IPS DF 19.7 (cell line): ENCODE data around the gene GRK6.

Experiments used
- DNase-seq: peaks from one replicate; pipeline ENCODE4 v3.0.0-alpha.2; 2013; ENCODE audit warnings: low read depth, low spot score

Gene GRK6

DNA sequence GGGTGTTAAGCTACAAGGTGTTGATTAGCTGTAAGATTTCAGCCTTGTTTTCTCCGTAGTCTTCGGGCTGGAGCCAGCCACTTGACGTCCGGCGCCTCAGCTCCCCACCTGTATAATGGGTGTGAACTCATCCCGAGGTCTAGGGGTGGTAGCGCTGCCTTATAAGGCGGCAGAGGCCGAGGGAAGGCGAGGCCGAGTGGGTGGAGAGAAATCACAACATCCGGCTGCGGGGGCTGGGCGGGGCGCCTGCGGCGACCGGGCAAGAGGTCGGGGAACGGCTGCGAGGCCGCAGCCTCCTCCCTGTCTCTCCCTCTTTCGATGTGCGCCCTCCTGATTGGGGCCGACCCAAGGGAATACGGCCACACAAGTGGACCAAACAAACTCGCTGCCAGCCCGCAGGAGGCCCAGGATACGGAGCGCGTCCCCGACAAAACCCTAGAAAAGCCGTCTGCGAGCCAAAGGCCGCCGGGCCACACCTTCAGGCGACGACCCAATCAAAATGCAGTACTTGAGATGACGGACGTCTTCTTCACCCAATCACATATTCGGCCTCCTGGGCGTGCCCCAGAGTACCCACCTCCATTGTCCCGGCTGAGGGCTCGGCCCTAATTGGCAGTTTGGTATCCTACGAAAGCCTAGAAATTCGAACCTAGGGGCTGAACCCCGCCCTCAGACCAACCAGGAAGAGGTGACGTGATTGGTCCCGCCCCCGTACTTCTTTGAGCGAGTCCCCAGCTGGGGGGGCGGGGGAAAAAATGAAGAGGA, 493 bp upstream of the GRK6 start:
- DNase-seq = peak; percentile 99

DNA sequence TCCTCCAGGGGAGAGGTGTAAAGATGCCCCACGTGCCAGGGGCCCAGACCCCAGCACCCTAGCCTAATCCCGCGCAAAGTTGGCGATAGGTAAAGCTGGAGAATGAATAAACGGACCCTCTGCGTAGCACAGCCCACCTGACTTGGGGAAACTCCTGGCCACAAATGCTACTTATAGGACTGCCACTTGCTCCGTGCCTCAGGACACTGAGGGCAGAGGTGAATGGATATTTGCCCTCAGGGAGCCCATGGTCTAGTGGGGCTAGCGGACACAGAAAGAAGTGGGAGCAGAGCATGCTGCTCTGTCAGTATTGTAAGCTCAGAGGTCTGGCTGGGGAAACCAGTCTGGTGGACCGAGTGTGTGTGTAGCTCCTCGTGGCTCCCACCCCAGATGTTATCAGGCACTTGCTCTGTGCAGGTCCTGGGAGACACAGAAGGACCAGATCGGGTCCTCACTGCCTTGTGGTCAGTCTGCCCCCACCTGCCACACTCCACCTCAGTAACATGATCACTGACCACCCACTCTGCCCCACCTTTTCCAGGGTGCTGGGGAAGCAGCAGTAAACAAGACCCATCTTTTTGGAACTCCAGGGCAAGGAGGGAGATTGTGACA, 841 bp downstream of the GRK6 start:
- DNase-seq = no peak

DNA sequence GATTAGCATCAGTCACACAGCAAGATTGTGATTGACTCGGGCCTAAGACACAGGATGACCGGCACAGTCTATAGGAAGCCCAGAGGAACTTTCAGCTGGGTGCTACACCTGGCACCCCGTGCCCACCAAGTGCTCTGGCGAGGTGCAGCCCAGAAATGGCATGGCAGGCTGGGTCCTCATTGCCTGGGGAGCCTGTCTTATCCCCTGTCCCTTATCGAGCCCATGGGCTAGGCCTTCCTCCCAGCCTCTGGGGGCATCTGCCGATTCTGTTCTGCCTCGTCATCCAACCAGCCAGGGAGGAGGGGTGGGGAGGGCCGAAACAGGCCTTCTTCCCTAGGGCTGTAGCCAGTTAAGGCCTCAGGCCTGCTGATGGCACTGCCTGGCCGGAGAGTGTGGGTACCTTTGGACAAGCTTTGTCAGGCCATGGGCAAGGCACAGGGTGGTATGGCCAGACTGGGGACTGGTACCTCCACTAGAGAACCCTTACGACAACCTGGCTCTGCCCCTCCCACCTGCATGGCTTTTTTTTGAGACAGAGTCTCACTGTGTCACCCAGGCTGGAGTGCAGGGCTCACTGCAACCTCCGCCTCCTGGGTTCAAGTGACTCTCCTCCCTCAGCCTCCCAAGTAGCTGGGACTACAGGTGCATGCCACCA, 1.6 kb downstream of the GRK6 start:
- DNase-seq = no peak

DNA sequence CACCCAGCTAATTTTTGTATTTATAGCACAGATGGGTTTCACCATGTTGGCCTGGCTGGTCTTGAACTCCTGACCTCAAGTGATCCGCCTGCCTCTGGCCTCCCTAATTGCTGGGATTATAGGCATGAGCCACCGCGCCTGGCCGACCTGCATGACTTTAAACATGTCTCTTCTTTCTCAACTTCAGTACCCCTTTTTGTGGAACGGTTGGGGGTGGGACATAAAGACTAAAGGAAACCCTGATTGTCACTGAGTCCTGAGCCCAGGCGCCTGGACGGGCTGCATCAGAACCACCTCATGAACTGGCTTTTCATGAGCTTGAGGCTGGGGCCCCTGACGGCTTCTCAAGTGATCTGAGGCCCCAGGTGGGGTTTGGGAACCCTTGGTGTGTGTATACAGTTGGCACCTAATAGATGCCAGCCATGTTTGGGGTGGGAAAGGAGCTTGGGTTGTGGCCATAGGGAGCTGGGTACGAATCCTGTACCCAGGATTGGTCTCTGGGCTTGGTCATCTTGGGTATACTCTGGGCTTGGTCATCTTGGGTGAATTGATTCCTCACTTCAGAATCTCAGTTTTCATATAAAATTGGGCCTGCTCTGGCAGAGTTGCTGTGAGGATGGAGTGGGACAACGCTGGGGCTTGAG, 2.2 kb downstream of the GRK6 start:
- DNase-seq = no peak

DNA sequence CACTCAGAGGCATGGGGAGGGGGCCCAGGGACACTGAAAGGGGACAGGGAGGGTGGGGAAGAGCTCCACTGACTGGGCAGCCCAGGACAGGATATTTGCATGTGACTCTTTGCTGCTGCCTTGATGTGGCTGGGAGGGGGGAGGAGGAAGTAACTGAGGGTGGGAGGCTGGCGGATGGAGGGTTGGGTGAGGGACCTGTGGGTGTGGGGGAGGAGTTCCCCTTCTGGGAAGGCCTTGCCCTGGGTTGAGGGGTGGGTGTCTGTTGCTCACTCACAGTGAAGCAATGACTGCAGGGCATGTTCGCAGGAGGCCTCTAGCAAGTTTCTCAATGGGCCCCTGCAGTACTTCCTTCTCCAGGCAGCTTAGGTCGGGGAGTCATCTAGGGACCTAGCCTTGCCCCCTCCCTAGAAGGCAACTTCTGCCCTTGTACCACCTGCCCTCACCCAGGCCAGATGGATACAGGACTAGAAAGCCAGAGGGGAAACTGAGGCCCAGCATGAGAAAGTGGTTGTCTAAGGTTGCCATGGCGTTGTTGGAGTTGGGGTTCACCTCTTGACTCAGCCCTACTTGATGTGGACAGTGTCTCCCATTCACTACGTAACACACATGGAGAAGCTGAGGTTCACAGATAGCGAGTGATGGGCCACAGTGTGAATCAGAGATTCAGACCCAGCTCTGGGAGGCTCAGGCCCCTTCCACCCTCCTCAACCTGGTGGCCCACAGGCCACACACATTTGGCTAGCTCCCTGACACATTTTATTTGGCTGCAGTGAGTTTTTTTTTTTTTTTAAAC, 3.0 kb downstream of the GRK6 start:
- DNase-seq = no peak

DNA sequence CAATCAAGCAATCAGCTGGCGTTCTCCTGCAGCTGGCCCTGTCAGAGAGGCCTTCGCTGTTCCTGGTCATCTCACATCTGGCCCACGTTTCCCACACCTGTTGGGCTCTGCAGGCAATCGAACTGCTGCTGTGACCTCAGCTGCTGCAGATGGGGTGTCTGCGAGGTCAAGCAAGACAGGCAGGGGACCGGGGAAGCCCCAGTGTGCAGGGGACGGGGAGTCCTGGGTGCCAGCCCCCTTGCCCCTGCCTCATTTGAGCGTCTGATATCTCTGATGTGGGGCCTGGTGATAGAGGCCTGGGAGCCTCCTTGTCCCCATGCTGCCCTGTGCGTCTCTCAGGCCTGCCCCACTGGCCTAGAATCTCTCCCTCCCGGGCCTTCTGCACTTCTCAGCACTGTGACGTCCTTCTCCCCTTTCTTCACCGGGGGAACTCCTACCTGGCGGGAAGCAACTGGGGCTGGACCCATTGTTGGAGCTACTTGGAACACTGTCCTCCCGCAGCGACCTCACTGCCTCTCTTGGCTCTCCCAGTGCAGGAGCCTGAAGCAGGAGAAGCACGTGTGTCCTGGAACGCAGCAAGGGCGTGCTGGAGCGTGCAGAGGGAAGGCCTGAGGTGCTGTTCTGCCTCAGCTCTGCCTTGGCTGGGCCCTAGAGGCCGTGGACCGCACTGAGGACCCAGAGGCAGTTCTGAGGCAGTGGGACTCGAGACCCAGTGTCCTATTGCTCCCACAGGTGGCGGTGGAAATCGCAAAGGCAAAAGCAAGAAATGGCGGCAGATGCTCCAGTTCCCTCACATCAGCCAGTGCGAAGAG, 3.9 kb downstream of the GRK6 start:
- no peak for DNase-seq

DNA sequence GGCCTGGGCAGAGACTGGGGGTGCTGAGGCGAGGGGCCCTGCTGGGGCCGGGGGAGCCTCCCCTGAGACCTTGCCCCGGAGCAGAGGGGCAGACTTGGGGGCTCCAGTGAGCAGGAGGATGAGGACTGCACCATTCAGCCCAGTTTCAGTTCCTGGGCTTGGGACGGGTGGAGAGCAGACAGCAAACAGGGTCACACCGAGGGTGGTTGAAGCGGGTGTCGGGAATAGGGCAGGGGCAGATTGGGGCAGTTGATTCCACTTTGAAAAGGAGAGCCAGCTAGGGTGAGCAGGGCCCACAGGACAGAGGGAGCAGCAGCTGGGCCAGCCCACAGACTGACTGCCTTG, 4.5 kb downstream of the GRK6 start:
- no peak for DNase-seq

DNA sequence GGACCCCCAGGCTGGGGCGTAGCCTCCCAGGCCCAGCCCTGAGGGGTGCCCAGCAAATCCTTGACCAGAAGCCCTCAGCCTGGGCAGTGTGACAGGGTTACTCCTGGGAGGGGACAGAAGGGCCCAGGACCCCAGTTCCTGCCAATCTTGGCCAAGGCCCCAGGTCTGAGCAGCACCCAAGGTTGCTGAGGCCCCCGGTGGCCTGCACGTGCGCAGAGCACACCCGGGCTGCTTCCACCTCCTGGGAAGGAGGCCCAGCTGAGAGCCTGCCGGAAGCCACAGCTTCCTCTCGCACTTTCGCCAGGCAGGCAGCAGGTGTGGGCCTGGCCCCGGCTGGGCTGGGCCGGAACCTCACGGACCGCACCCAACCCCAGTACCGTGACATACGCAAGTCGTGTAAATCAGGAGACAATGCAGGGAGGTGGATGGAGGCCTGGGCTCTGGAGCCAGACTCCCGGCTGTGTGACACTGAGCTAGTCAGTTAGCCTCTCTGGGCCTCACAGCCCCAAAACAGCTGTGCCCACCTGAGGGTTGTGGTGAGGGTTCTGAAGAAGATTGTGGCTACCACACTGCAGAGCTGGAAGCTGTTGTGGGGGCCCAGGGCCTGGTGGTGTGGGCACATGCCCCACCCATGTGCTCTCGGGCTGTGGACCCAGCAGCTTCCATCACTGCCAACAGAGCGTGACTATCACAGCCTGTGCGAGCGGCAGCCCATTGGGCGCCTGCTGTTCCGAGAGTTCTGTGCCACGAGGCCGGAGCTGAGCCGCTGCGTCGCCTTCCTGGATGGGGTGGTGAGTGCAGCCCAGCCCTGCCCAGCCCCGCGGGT, 5.1 kb downstream of the GRK6 start:
- no peak for DNase-seq

DNA sequence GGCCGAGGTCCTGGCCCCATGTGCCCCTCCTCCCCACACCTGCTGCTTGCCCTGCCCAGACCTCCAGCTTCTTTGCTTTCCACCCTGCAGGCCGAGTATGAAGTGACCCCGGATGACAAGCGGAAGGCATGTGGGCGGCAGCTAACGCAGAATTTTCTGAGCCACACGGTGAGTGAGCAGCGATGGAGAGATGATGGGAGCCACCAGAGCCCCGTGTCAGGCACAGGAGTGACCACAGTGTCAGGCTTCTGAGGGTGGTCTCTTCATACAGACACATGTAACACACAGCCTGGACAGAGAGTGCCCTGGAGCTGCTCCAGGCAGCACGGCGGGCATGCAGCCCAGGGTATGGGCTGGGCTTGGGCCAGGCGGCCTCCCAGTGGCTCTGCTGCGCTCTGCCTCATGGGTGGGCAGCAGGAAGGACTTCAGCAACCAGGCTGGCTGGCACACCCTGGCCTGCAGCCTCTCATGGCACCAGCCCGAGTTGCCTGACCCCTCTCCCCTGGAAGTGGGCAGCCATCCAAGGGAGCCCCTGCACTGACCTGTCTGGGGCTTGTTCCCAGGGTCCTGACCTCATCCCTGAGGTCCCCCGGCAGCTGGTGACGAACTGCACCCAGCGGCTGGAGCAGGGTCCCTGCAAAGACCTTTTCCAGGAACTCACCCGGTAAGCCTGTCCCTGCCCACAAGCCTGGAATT, 5.8 kb downstream of the GRK6 start:
- DNase-seq = no peak

DNA sequence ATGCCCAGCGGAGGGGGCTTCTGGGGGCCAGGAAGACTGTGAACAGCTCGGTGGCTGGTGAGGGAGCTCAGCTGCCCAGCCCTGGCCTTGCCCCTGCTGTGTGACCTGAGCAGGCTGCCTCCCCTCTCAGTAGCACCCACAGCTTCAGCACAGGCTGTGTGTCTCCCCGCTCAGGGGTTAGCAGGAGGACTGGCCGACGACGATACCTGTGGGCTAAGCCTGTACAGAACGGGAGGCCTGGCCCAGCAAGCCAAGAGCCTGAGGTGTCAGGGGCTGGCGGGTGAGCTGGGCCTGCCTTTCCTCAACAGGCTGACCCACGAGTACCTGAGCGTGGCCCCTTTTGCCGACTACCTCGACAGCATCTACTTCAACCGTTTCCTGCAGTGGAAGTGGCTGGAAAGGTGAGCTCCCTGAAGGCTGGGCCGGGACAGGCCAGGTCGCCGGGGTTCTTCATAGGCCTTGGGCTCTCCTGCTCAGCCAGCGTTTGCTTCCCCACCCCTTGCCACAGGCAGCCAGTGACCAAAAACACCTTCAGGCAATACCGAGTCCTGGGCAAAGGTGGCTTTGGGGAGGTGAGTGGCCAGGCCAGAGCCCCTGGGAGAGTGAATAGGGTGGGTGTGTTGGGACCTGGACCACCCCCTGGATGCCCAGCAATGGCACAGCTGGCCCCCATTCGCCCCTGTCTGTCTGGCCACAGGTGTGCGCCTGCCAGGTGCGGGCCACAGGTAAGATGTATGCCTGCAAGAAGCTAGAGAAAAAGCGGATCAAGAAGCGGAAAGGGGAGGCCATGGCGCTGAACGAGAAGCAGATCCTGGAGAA, 6.6 kb downstream of the GRK6 start:
- no peak for DNase-seq

DNA sequence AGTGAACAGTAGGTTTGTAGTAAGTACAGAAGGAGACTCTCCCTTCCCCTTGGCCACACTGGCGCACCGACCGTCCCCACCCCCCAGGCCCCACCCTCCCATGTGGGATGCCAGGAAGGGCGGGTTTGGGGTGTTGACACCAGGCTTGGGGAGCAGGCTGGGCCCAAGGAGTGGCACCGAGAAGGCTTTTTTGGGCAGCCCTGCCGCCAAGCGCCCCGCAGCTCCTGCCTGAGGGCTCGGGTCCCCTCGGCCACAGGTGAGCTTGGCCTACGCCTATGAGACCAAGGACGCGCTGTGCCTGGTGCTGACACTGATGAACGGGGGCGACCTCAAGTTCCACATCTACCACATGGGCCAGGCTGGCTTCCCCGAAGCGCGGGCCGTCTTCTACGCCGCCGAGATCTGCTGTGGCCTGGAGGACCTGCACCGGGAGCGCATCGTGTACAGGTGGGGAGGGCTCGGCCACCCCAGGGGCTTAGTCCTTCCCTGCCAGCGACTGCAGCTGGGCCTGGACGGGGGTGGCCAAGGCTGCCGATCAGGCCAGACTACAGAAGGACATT, 7.3 kb downstream of the GRK6 start:
- DNase-seq = no peak

DNA sequence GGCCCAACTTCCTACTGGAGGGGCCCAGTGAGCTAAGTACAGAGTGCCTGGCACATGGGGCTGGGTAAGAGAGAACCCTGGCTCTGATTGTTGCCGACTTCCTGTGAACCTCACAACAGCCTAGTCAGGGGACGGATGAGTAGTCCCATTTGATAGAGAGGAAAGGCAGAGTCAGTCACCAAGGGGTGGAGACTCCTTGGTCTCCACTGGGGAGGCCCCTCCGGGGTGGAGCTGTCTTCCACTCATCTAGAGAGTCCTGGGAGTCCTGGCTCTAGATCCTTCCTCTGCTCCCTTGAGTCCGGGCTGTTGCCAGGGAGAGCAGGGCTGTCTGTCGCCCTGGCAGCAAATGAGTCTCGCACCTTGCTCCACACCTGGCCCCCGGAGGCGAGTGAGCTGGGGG, 8.0 kb downstream of the GRK6 start:
- no peak for DNase-seq

DNA sequence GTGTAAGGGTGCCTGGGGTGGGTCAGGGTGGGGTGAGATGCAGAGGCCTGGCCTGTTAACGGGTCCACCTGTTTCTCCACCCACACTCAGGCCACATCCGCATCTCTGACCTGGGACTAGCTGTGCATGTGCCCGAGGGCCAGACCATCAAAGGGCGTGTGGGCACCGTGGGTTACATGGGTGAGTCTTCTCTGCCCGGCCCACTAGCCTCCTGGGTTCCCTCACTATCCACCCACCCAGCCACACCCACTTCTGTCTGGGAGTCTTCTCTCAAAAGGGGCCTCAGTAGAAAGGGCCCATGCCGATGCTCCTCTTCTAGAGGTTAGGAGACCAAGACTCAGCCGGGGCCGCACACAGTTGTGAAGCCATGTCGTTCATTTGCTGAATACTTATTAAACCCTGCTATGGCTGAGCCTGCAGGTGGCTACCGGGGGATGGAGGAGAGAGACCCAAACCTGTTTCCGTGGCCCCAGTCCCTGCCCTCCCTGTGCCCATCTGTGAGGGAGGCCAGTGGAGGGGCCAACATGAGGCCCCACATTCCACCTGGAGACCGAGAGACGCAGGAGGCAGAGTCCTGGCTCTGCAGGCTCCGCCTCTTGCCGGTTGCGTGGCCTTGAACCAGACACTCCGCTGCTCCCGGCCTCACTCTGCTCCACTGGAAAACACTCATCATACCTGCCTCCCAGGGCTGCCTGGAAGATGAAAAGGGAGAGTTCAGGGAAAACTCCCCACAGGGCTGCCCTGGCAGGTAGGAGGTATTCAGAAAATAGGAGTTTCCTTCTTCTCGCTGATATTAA, 8.7 kb downstream of the GRK6 start:
- no peak for DNase-seq

DNA sequence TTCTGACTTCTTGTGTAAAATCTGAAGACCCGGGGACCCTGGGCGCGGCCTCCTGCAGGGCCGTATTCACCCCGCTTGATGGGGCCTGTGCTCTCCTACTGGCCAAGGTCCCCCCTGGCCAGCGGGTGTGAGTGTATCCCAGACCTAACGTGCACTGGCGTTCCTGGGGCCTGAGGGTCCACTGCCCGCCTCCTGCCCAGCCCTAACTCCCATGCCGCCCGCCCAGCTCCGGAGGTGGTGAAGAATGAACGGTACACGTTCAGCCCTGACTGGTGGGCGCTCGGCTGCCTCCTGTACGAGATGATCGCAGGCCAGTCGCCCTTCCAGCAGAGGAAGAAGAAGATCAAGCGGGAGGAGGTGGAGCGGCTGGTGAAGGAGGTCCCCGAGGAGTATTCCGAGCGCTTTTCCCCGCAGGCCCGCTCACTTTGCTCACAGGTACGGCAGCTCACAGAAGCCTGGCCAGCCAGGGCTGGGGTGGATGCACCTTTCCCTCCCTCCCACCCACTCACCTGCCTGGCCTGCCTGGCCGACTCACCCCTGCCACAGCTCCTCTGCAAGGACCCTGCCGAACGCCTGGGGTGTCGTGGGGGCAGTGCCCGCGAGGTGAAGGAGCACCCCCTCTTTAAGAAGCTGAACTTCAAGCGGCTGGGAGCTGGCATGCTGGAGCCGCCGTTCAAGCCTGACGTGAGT, 9.5 kb downstream of the GRK6 start:
- no peak for DNase-seq

DNA sequence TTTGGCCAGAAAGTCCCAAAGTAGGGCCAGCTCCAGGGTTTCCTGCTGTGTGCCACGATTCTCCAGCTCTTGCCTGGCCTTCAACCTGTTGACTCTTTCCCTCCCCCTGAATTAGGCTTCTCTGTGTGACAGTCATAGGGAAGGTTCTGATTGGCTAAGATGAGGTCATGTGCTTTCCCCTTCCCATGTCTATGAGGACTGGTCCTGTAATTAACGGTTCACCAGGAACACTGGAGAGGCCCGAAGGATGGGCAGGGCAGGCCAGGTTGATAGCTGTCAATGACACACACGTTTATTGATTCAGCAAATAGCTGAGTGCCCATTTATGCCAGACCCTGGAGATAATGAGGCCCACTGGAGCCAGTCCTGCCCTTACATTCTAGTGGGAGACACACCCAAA, 11.1 kb downstream of the GRK6 start:
- DNase-seq = no peak

DNA sequence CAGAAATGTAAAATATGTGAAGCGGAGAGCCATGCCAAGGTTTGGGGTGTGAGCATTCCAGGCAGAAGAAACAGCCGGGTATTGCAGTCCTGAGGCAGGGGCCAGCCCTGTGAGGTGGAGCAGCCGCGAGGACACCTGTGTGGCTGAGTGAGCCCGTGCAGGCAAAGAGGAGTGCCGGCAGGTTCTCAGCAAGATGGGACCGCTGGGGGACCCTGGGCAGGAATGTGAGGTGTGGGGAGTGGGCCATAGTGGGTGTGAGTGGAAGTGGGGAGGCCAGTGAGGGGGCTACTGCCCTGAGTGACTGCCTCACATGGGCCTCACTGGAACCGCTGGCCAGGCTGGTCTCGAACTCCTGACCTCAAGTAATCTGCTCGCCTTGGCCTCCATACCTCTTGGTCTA, 12.0 kb downstream of the GRK6 start:
- no peak for DNase-seq

DNA sequence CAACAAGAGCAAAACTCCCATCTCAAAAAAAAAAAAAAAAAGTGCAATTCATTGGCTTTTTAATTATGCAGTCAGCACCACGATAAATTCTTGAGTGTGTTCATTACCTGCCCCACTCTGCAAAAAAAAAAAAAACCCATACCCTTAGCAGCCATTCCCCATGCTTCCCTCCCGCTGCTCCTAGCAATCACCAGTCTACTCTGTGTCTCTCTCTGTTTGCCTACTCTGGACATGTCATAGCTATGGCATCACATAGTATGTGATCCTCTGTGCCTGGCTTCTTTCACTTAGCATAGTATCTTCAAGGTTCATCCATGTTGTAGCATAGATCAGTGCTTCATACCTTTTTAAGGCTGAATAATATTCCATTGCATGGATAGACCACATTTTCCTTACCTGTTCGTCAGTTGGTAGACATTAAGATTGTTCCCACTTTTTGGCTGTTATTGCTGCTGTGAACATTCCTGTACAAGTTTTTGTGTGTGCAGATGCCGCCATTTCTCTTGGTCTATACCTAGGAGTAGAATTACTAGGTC, 13.1 kb downstream of the GRK6 start:
- DNase-seq = no peak
